ENCODE measurements around the gene USP10. TPM values are rescaled to one million over a fixed set of nuclear protein-coding genes. Genes with fewer than 3 reads are reported as not detected.

USP10 gene
- total RNA-seq, result 138 and 147 TPM in 2 replicates

GRCh38 chr16:84699712-84700445 is at the start of gene USP10:
Gene USP10, plus strand, starts transcription at chr16:84700000. Its CDS starts 91 bp downstream, at chr16:84700091.
- H3K4me3 Mint-ChIP-seq, result peak within 1 kb of the TSS; percentile 94
- H3K27me3 Mint-ChIP-seq, result no peaks in the 10 kb centered on the region
- CTCF ChIA-PET, result interaction anchor here (0.8 to 2.4 kb wide), 6 partner anchors 20 to 40 kb away, joined by 3 to 14 read pairs (median 4); no protein-coding TSS in a partner anchor
- H3K36me3 Mint-ChIP-seq (ENCODE audit: low read depth), result peaks cover 6% of the 10 kb centered on the region
- TF ChIP-seq, protein P1, sequence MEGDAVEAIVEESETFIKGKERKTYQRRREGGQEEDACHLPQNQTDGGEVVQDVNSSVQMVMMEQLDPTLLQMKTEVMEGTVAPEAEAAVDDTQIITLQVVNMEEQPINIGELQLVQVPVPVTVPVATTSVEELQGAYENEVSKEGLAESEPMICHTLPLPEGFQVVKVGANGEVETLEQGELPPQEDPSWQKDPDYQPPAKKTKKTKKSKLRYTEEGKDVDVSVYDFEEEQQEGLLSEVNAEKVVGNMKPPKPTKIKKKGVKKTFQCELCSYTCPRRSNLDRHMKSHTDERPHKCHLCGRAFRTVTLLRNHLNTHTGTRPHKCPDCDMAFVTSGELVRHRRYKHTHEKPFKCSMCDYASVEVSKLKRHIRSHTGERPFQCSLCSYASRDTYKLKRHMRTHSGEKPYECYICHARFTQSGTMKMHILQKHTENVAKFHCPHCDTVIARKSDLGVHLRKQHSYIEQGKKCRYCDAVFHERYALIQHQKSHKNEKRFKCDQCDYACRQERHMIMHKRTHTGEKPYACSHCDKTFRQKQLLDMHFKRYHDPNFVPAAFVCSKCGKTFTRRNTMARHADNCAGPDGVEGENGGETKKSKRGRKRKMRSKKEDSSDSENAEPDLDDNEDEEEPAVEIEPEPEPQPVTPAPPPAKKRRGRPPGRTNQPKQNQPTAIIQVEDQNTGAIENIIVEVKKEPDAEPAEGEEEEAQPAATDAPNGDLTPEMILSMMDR (IDR thresholded peaks at IDR 0.05), result no peak
- ATAC-seq (ENCODE audit: low read depth) (peak; percentile 77), DNase-seq (peak; percentile 92)
- H3K27ac Mint-ChIP-seq, result peak within 1 kb of the TSS; percentile 92
- H3K4me1 Mint-ChIP-seq, result peaks cover 48% of the 10 kb centered on the region
- intact Hi-C loops (cut with micrococcal nuclease), result loop anchor here (1.0 to 2.0 kb wide), 5 partner anchors 8 to 51 kb away; partner anchors contain the start of gene KLHL36
- POLR2A ChIA-PET, result interaction anchor here (0.5 to 2.1 kb wide), 10 partner anchors 12 to 195 kb away, joined by 3 to 14 read pairs (median 8); partner anchors contain the start of gene KLHL36
- no peaks in the 10 kb centered on the region for H3K9me3 Mint-ChIP-seq

DNA sequence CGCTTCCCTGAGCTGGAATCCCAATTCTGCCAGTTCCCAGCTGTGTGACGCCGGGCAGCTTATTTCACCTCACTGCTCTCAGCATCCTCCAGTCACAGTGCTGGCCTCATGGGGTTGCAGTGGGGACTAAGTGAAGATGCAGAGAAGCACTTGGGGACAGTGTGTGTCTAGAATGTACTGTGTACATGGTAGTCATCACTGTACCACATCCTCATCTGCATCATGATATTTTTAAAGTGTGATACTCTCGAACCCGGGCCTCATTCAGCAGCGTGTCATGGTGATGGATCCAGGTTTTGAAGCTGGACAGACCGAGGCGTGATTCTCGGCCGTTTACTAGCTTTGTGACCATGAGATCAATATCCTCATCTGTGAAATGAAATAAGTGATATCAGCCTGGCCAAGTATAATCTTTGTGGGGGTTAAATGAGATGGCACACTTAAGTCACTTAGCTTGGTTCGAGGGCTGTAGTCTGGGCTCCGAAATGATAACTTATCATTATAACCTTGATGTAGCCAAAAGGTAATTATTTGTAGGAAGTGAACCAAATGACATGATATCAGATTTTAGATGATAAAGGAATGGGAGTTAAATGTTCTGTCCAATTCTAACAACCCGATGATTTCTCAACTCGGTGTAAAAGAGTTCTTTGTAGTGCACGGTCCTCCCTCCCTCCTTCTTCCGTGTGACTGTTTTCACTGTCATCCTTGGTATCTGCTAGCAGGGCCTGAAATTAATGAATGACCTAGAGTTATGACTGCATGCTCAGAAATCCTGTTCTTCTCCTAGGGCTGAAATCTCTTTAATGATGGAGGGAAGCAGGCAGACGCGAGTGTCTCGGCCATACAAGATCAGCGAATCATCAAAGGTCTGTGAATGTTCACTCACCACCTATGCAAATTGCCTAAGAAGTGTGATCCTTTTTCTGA is 49.5 kb upstream of the USP10 start:
- peaks cover 47% of the 10 kb centered on the region for H3K36me3 Mint-ChIP-seq (ENCODE audit: low read depth)
- POLR2A ChIA-PET, result interaction anchor here (0.7 to 1.1 kb wide), 3 partner anchors 13 to 56 kb away, joined by 3 read pairs; no protein-coding TSS in a partner anchor
- CTCF ChIA-PET, result no interaction called here
- no peaks in the 10 kb centered on the region for H3K9me3 Mint-ChIP-seq
- peak overlapping the region; percentile 80 for H3K4me3 Mint-ChIP-seq
- peak overlapping the region; percentile 68 for H3K27ac Mint-ChIP-seq
- TF ChIP-seq, protein P1 (IDR thresholded peaks at IDR 0.05), result no peak
- peaks cover 42% of the 10 kb centered on the region for H3K4me1 Mint-ChIP-seq
- intact Hi-C loops (cut with micrococcal nuclease), result no loop called here
- ATAC-seq (ENCODE audit: low read depth) (no peak), DNase-seq (no peak)
- H3K27me3 Mint-ChIP-seq, result no peaks in the 10 kb centered on the region

- TF ChIP-seq, protein P1 (IDR thresholded peaks at IDR 0.05), result no peak
Measured at GRCh38 chr16:84652566-84652965, 47.2 kb upstream of the USP10 start.

GRCh38 chr16:84654238-84654637 is 45.6 kb upstream of the USP10 start:
- POLR2A ChIA-PET, result interaction anchor here (0.5 to 0.6 kb wide), 2 partner anchors 15 to 370 kb away, joined by 3 to 5 read pairs; no protein-coding TSS in a partner anchor
- H3K4me1 Mint-ChIP-seq, result peaks cover 53% of the 10 kb centered on the region

More at GRCh38 chr16:84652566-84652965, 47.2 kb upstream of the USP10 start:
- Mint-ChIP-seq H3K4me1 (peaks cover 57% of the 10 kb centered on the region), H3K27me3 (no peaks in the 10 kb centered on the region), H3K27ac (no peak overlapping the region), H3K9me3 (no peaks in the 10 kb centered on the region), H3K4me3 (no peak overlapping the region), H3K36me3 (ENCODE audit: low read depth) (peaks cover 61% of the 10 kb centered on the region)
- intact Hi-C loops (cut with micrococcal nuclease), result no loop called here
- ChIA-PET CTCF (no interaction called here), POLR2A (no interaction called here)
- DNase-seq (no peak), ATAC-seq (ENCODE audit: low read depth) (no peak)

More at GRCh38 chr16:84654238-84654637, 45.6 kb upstream of the USP10 start:
- ATAC-seq (ENCODE audit: low read depth) (no peak), DNase-seq (no peak)
- H3K27me3 Mint-ChIP-seq, result no peaks in the 10 kb centered on the region
- TF ChIP-seq, protein P1 (IDR thresholded peaks at IDR 0.05), result no peak
- CTCF ChIA-PET, result interaction anchor here (0.8 to 0.9 kb wide), 2 partner anchors 16 to 72 kb away, joined by 3 read pairs; no protein-coding TSS in a partner anchor
- H3K27ac Mint-ChIP-seq, result no peak overlapping the region
- intact Hi-C loops (cut with micrococcal nuclease), result no loop called here
- no peak overlapping the region for H3K4me3 Mint-ChIP-seq
- peaks cover 74% of the 10 kb centered on the region for H3K36me3 Mint-ChIP-seq (ENCODE audit: low read depth)
- no peaks in the 10 kb centered on the region for H3K9me3 Mint-ChIP-seq
